HTERT RPE-1 (cell line): Measurements from ENCODE around the gene ACP4.

Experiments
- in situ Hi-C: fragments of 300-500 bp; cut with MboI; formaldehyde crosslinking; loops from 4 replicates; pipeline ENCODE4 v1.14.3; 2020; ENCODE audit warnings: low sequenced_read_pairs

ACP4 gene

GRCh38 chr19:50820549-50821247, 30.5 kb downstream of the ACP4 start:
- in situ Hi-C loops: no loop called here

- in situ Hi-C loops: no loop called here
These were observed 31.0 kb downstream of the ACP4 start for GRCh38 chr19:50821248-50821612.

- in situ Hi-C loops: no loop called here
These were observed 31.4 kb downstream of the ACP4 start for GRCh38 chr19:50821622-50822021.

GRCh38 chr19:50822661-50823208, 32.5 kb downstream of the ACP4 start:
- in situ Hi-C loops: no loop called here

GRCh38 chr19:50823389-50824042, 33.3 kb downstream of the ACP4 start, which contains the start of gene KLK1:
TSS of gene KLK1 (minus strand) at chr19:50823787. CDS start at chr19:50823748, 39 bp downstream.
- in situ Hi-C loops: no loop called here

GRCh38 chr19:50826492-50827240, 36.5 kb downstream of the ACP4 start:
- in situ Hi-C loops: no loop called here

- in situ Hi-C loops: no loop called here
These were observed 37.3 kb downstream of the ACP4 start for GRCh38 chr19:50827476-50827875.

- in situ Hi-C loops: no loop called here
These were observed 39.6 kb downstream of the ACP4 start for GRCh38 chr19:50829801-50830200.

GRCh38 chr19:50830266-50831025, 40.2 kb downstream of the ACP4 start:
- in situ Hi-C loops: no loop called here

GRCh38 chr19:50831026-50831396, 40.8 kb downstream of the ACP4 start:
- in situ Hi-C loops: no loop called here

GRCh38 chr19:50832666-50833065, 42.5 kb downstream of the ACP4 start:
- in situ Hi-C loops: no loop called here

GRCh38 chr19:50833117-50833801, 43.0 kb downstream of the ACP4 start, which contains the start of gene KLK15:
TSS of gene KLK15 (minus strand) at chr19:50833574. CDS start at chr19:50831492, 2,082 bp downstream.
- in situ Hi-C loops: no loop called here

- in situ Hi-C loops: no loop called here
These were observed 43.6 kb downstream of the ACP4 start for GRCh38 chr19:50833802-50834167.

- in situ Hi-C loops: no loop called here
These were observed 45.0 kb downstream of the ACP4 start for GRCh38 chr19:50835103-50835784.

- in situ Hi-C loops: no loop called here
These were observed 45.7 kb downstream of the ACP4 start for GRCh38 chr19:50835785-50836542.

- in situ Hi-C loops: no loop called here
These were observed 46.5 kb downstream of the ACP4 start for GRCh38 chr19:50836543-50837195.

GRCh38 chr19:50837300-50837699, 47.1 kb downstream of the ACP4 start:
- in situ Hi-C loops: no loop called here

- in situ Hi-C loops: no loop called here
These were observed 48.0 kb downstream of the ACP4 start for GRCh38 chr19:50838239-50838638.
